ENCODE data around the gene PDE6D.

PDE6D gene

GRCh38 chr2:231706731-231707624, 74.1 kb downstream of the PDE6D start:
- peak; percentile 92 to 96 for DNase-seq

- no peak for DNase-seq
Measured at GRCh38 chr2:231704017-231704416, 77.1 kb downstream of the PDE6D start.

- no peak for DNase-seq
Measured at GRCh38 chr2:231701456-231702373, 79.4 kb downstream of the PDE6D start.

- no peak for DNase-seq
Measured at GRCh38 chr2:231699006-231699405, 82.1 kb downstream of the PDE6D start.

- DNase-seq = no peak
Measured at GRCh38 chr2:231696004-231696367, 85.1 kb downstream of the PDE6D start.

GRCh38 chr2:231693956-231694355, 87.1 kb downstream of the PDE6D start:
- DNase-seq = no peak

- DNase-seq = no peak
Measured at GRCh38 chr2:231692847-231693246, 88.2 kb downstream of the PDE6D start.

- DNase-seq = no peak
Measured at GRCh38 chr2:231691251-231691772, 89.8 kb downstream of the PDE6D start.

- DNase-seq = no peak
Measured at GRCh38 chr2:231689124-231689893, 91.8 kb downstream of the PDE6D start.

- DNase-seq = no peak
Measured at GRCh38 chr2:231688719-231689118, 92.4 kb downstream of the PDE6D start.

GRCh38 chr2:231687961-231688360, 93.1 kb downstream of the PDE6D start:
- DNase-seq = no peak

GRCh38 chr2:231687133-231687852, 93.8 kb downstream of the PDE6D start:
- DNase-seq = no peak

GRCh38 chr2:231686192-231687100, 94.6 kb downstream of the PDE6D start:
- DNase-seq = no peak

GRCh38 chr2:231685349-231686191, 95.5 kb downstream of the PDE6D start:
- no peak for DNase-seq

- DNase-seq = no peak
Measured at GRCh38 chr2:231684314-231685223, 96.5 kb downstream of the PDE6D start.

- DNase-seq = no peak
Measured at GRCh38 chr2:231683292-231684235, 97.5 kb downstream of the PDE6D start.

GRCh38 chr2:231682603-231683291, 98.3 kb downstream of the PDE6D start:
- no peak for DNase-seq

Measured in cerebellar nuclear complex (tissue), 1 donor.